Breast epithelium (tissue), 3 donors: Measurements from ENCODE around the gene TEX2.

Experiments used
- CTCF ChIP-seq, 3 donors: fragments of 450-650 bp; IDR thresholded peaks; one replicate each; pipeline ENCODE4 v1.5.1; 2016 to 2017; ENCODE audit warnings: antibody characterized with exemption in 3 of 3, mild to moderate bottlenecking in 3 of 3, moderate library complexity in 3 of 3
- POLR2A ChIP-seq: fragments of 450-650 bp; IDR thresholded peaks from one replicate; pipeline ENCODE4 v1.6.1; 2016; ENCODE audit warnings: antibody characterized with exemption, mild to moderate bottlenecking, moderate library complexity

DNA sequence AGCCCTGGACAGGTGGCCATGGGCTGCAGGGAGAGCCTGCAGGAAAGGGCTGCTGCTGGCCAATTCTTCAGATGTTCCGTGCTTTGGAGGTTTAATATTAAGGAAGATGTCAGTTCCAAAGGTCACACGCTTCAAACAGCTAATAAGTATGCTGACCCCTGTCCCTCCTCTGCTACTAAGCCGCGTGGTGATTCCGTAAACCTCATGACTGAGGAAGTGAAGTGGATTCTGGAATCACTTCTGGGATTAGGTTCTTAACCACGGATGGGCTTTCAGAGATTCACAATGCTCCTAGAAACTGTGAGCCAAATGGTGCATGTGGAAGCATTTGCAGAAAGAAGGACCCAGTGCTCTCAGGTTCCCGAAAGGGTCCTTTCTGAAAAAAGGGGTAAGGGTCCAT, 104.7 kb downstream of the TEX2 start:
- TF ChIP-seq POLR2A: no peak
- no peak for TF ChIP-seq CTCF (IDR thresholded peaks at IDR 0.05)
